Colonic mucosa (tissue), 4 donors: Measurements from ENCODE around the gene FAM193B. TPM values are rescaled to one million over a fixed set of nuclear protein-coding genes. Genes with fewer than 3 reads are reported as not detected.
A peak's percentile ranks its signal among the peaks of the same experiment; 100 is the strongest.

Experiments used
- DNase-seq: peaks from one replicate; pipeline ENCODE4 v3.0.0-alpha.2; 2020
- H3K27ac ChIP-seq: fragments of 200-600 bp; one replicate; pipeline ENCODE4 v1.8.0; 2021
- H3K27me3 ChIP-seq: fragments of 200-600 bp; one replicate; pipeline ENCODE4 v1.8.0; 2021
- H3K36me3 ChIP-seq: fragments of 200-600 bp; one replicate; pipeline ENCODE4 v1.8.0; 2021
- H3K4me1 ChIP-seq: fragments of 200-600 bp; one replicate; pipeline ENCODE4 v1.8.0; 2021; ENCODE audit warnings: mild to moderate bottlenecking
- H3K4me3 ChIP-seq: fragments of 200-600 bp; one replicate; pipeline ENCODE4 v1.8.0; 2021
- H3K9ac ChIP-seq, 2 donors: one replicate each; pipeline ENCODE4 v1.7.0; 2013; ENCODE audit warnings: control low read depth in 2 of 2, low read depth in 2 of 2, low read length in 2 of 2
- H3K9me3 ChIP-seq: fragments of 200-600 bp; one replicate; pipeline ENCODE4 v1.8.0; 2021
- intact Hi-C: fragments of 100-400 bp; cut with DNase I; formaldehyde crosslinking; loops from one replicate; pipeline ENCODE4 v1.14.1; 2022
- total RNA-seq, 2 donors: library from RNA; stranded (reverse); fragmentation: NEBNext Ultra II Directional in 1 of 2; extraction: Animal tissue kit (Norgen Biotek cat#: 25700) in 1 of 2; gene quantifications; one replicate each; pipeline ENCODE4 v1.2.1, GENCODE V29; 2021
- TF ChIP-seq, protein P1 (sequence below): fragments of 200-600 bp; IDR thresholded peaks from one replicate; pipeline ENCODE4 v1.8.0; 2022; ENCODE audit warnings: antibody characterized with exemption, mild to moderate bottlenecking
- donor health status: healthy.
- donor health status: DM: no; HTN: no; CAD: no.
- donor health status: DM: no; HTN: no; CAD: no.

FAM193B gene
- total RNA-seq = 10 to 100 TPM; 39.4 to 78.6 TPM

GRCh38 chr5:177554474-177555111, at the start of gene FAM193B:
TSS of gene FAM193B (minus strand) at chr5:177554563. CDS start at chr5:177554458, 105 bp downstream.
- H3K36me3 ChIP-seq = no peaks in the 10 kb centered on the region
- TF ChIP-seq, protein P1, sequence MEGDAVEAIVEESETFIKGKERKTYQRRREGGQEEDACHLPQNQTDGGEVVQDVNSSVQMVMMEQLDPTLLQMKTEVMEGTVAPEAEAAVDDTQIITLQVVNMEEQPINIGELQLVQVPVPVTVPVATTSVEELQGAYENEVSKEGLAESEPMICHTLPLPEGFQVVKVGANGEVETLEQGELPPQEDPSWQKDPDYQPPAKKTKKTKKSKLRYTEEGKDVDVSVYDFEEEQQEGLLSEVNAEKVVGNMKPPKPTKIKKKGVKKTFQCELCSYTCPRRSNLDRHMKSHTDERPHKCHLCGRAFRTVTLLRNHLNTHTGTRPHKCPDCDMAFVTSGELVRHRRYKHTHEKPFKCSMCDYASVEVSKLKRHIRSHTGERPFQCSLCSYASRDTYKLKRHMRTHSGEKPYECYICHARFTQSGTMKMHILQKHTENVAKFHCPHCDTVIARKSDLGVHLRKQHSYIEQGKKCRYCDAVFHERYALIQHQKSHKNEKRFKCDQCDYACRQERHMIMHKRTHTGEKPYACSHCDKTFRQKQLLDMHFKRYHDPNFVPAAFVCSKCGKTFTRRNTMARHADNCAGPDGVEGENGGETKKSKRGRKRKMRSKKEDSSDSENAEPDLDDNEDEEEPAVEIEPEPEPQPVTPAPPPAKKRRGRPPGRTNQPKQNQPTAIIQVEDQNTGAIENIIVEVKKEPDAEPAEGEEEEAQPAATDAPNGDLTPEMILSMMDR = no peak
- H3K4me1 ChIP-seq = peaks cover 3% of the 10 kb centered on the region

DNA sequence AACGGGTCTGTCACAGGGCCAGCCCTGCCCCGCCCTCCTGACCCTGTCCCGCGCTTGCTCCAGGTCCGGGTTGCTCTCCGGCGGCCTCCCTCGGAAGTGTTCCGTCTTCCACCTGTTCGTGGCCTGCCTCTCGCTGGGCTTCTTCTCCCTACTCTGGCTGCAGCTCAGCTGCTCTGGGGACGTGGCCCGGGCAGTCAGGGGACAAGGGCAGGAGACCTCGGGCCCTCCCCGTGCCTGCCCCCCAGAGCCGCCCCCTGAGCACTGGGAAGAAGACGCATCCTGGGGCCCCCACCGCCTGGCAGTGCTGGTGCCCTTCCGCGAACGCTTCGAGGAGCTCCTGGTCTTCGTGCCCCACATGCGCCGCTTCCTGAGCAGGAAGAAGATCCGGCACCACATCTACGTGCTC, 49.8 kb upstream of the FAM193B start:
- H3K9me3 ChIP-seq = no peaks in the 10 kb centered on the region
- DNase-seq = no peak
- no peaks in the 10 kb centered on the region for H3K36me3 ChIP-seq
- H3K4me3 ChIP-seq = no peak overlapping the region
- H3K27ac ChIP-seq = no peak overlapping the region
- peaks cover 8% of the 10 kb centered on the region for H3K4me1 ChIP-seq
- H3K27me3 ChIP-seq = no peaks in the 10 kb centered on the region
- intact Hi-C loops = no loop called here
- H3K9ac ChIP-seq = no peak overlapping the region
- TF ChIP-seq, protein P1 = no peak

More at GRCh38 chr5:177554474-177555111, at the start of gene FAM193B:
- H3K27me3 ChIP-seq = no peaks in the 10 kb centered on the region
- intact Hi-C loops = no loop called here
- H3K4me3 ChIP-seq = peak within 1 kb of the TSS; percentile 97
- DNase-seq = peak; percentile 97
- H3K9ac ChIP-seq = peak within 1 kb of the TSS; percentile 81 to 84
- H3K9me3 ChIP-seq = no peaks in the 10 kb centered on the region
- peak within 1 kb of the TSS; percentile 69 for H3K27ac ChIP-seq

- H3K27ac ChIP-seq = no peak overlapping the region
- H3K4me3 ChIP-seq = no peak overlapping the region
- H3K27me3 ChIP-seq = no peaks in the 10 kb centered on the region
- H3K36me3 ChIP-seq = no peaks in the 10 kb centered on the region
- DNase-seq = no peak
- TF ChIP-seq, protein P1 = no peak
- H3K9me3 ChIP-seq = no peaks in the 10 kb centered on the region
- peaks cover 8% of the 10 kb centered on the region for H3K4me1 ChIP-seq
- peak overlapping the region in 1 of 2 donors; percentile 34 for H3K9ac ChIP-seq
- intact Hi-C loops = no loop called here
These were observed 49.3 kb upstream of the FAM193B start for GRCh38 chr5:177603631-177604030.

- intact Hi-C loops = no loop called here
- Histone ChIP-seq H3K4me1 (peaks cover 6% of the 10 kb centered on the region), H3K27me3 (no peaks in the 10 kb centered on the region), H3K27ac (no peak overlapping the region), H3K9ac (no peak overlapping the region), H3K4me3 (no peak overlapping the region), H3K9me3 (no peaks in the 10 kb centered on the region), H3K36me3 (no peaks in the 10 kb centered on the region)
- no peak for DNase-seq
- TF ChIP-seq, protein P1 = no peak
These were observed 48.1 kb upstream of the FAM193B start for GRCh38 chr5:177602458-177602830.

- Histone ChIP-seq H3K36me3 (no peaks in the 10 kb centered on the region), H3K4me3 (no peak overlapping the region), H3K9ac (no peak overlapping the region), H3K4me1 (no peaks in the 10 kb centered on the region), H3K27me3 (no peaks in the 10 kb centered on the region), H3K9me3 (no peaks in the 10 kb centered on the region), H3K27ac (no peak overlapping the region)
- intact Hi-C loops = no loop called here
- DNase-seq = no peak
- TF ChIP-seq, protein P1 = no peak
These were observed 47.5 kb upstream of the FAM193B start for GRCh38 chr5:177601577-177602457.
